HEK293 (cell line): ENCODE results near the gene TLE4.
A peak's percentile ranks its signal among the peaks of the same experiment; 100 is the strongest.

Source experiments
- EGR2 ChIP-seq: fragments of 450-650 bp; formaldehyde crosslinking; IDR thresholded peaks from 2 replicates; pipeline ENCODE4 v1.5.1; 2016; ENCODE audit warnings: low read depth, missing biosample characterization, missing genetic modification characterization
- FEZF1 ChIP-seq: fragments of 450-650 bp; formaldehyde crosslinking; IDR thresholded peaks from 2 replicates; pipeline ENCODE4 v1.5.1; 2016; ENCODE audit warnings: missing biosample characterization, missing genetic modification characterization
- KLF10 ChIP-seq: fragments of 450-650 bp; IDR thresholded peaks from 2 replicates; pipeline ENCODE4 v1.5.1; 2018; ENCODE audit warnings: missing biosample characterization, mild to moderate bottlenecking, missing genetic modification characterization
- KLF8 ChIP-seq: fragments of 450-650 bp; formaldehyde crosslinking; IDR thresholded peaks from 2 replicates; pipeline ENCODE4 v1.5.1; 2016; ENCODE audit warnings: missing biosample characterization, missing genetic modification characterization
- PRDM4 ChIP-seq: fragments of 450-650 bp; formaldehyde crosslinking; IDR thresholded peaks from 2 replicates; pipeline ENCODE4 v1.5.1; 2017; ENCODE audit warnings: missing biosample characterization, missing genetic modification characterization
- PRDM6 ChIP-seq: fragments of 450-650 bp; formaldehyde crosslinking; IDR thresholded peaks from 2 replicates; pipeline ENCODE4 v1.5.1; 2017; ENCODE audit warnings: missing biosample characterization, missing genetic modification characterization
- SETDB1 ChIP-seq: IDR thresholded peaks from one replicate; pipeline ENCODE4 v1.6.1; 2017; ENCODE audit warnings: mild to moderate bottlenecking, low read length, moderate library complexity, mixed read lengths; ENCODE audit not compliant: insufficient read length
- SP7 ChIP-seq: fragments of 450-650 bp; formaldehyde crosslinking; IDR thresholded peaks from 2 replicates; pipeline ENCODE4 v1.5.1; 2016; ENCODE audit warnings: missing biosample characterization, missing genetic modification characterization
- WT1 ChIP-seq: fragments of 450-650 bp; formaldehyde crosslinking; IDR thresholded peaks from 2 replicates; pipeline ENCODE4 v1.5.1; 2016; ENCODE audit warnings: missing biosample characterization, missing genetic modification characterization
- YY2 ChIP-seq: fragments of 450-650 bp; formaldehyde crosslinking; IDR thresholded peaks from 2 replicates; pipeline ENCODE4 v1.5.1; 2016; ENCODE audit warnings: missing biosample characterization, missing genetic modification characterization
- ZBTB20 ChIP-seq: fragments of 450-650 bp; formaldehyde crosslinking; IDR thresholded peaks from 2 replicates; pipeline ENCODE4 v1.5.1; 2016; ENCODE audit warnings: missing biosample characterization, missing genetic modification characterization
- ZFHX2 ChIP-seq: fragments of 450-650 bp; formaldehyde crosslinking; conservative IDR thresholded peaks from 2 replicates; pipeline ENCODE4 v1.5.1; 2016; ENCODE audit warnings: missing biosample characterization, missing genetic modification characterization
- ZFP41 ChIP-seq: fragments of 450-650 bp; formaldehyde crosslinking; IDR thresholded peaks from 2 replicates; pipeline ENCODE4 v1.5.1; 2016; ENCODE audit warnings: missing biosample characterization, missing genetic modification characterization, borderline replicate concordance
- ZNF112 ChIP-seq: fragments of 450-650 bp; formaldehyde crosslinking; IDR thresholded peaks from 2 replicates; pipeline ENCODE4 v1.5.0; 2017; ENCODE audit warnings: missing biosample characterization, missing genetic modification characterization
- ZNF155 ChIP-seq: fragments of 450-650 bp; formaldehyde crosslinking; IDR thresholded peaks from 2 replicates; pipeline ENCODE4 v1.5.1; 2016; ENCODE audit warnings: missing biosample characterization, missing genetic modification characterization
- ZNF184 ChIP-seq: fragments of 450-650 bp; IDR thresholded peaks from 2 replicates; pipeline ENCODE4 v1.5.1; 2018; ENCODE audit warnings: missing biosample characterization, mild to moderate bottlenecking, missing genetic modification characterization
- ZNF202 ChIP-seq: fragments of 450-650 bp; formaldehyde crosslinking; IDR thresholded peaks from 2 replicates; pipeline ENCODE4 v1.5.1; 2016; ENCODE audit warnings: missing biosample characterization, missing genetic modification characterization, borderline replicate concordance
- ZNF211 ChIP-seq: fragments of 450-650 bp; formaldehyde crosslinking; IDR thresholded peaks from 2 replicates; pipeline ENCODE4 v1.5.1; 2016; ENCODE audit warnings: low read depth, missing biosample characterization, missing genetic modification characterization
- ZNF26 ChIP-seq: fragments of 450-650 bp; formaldehyde crosslinking; IDR thresholded peaks from 2 replicates; pipeline ENCODE4 v1.5.1; 2016; ENCODE audit warnings: missing biosample characterization, missing genetic modification characterization
- ZNF394 ChIP-seq: fragments of 450-650 bp; formaldehyde crosslinking; IDR thresholded peaks from 2 replicates; pipeline ENCODE4 v1.5.1; 2016; ENCODE audit warnings: missing biosample characterization, missing genetic modification characterization, mild to moderate bottlenecking, moderate library complexity, borderline replicate concordance
- ZNF544 ChIP-seq: fragments of 450-650 bp; formaldehyde crosslinking; IDR thresholded peaks from 2 replicates; pipeline ENCODE4 v1.5.0; 2017; ENCODE audit warnings: missing biosample characterization, missing genetic modification characterization
- ZNF600 ChIP-seq: fragments of 450-650 bp; formaldehyde crosslinking; IDR thresholded peaks from 2 replicates; pipeline ENCODE4 v1.5.1; 2016; ENCODE audit warnings: missing biosample characterization, missing genetic modification characterization
- ZNF658 ChIP-seq: fragments of 450-650 bp; formaldehyde crosslinking; IDR thresholded peaks from 2 replicates; pipeline ENCODE4; 2016; ENCODE audit warnings: missing biosample characterization, missing genetic modification characterization
- ZNF768 ChIP-seq: fragments of 450-650 bp; formaldehyde crosslinking; IDR thresholded peaks from 2 replicates; pipeline ENCODE4 v1.5.1; 2018; ENCODE audit warnings: missing biosample characterization, mild to moderate bottlenecking, missing genetic modification characterization
- ZNF792 ChIP-seq: fragments of 450-650 bp; formaldehyde crosslinking; IDR thresholded peaks from 2 replicates; pipeline ENCODE4 v1.5.1; 2016; ENCODE audit warnings: missing biosample characterization, missing genetic modification characterization
- ZNF843 ChIP-seq: fragments of 450-650 bp; formaldehyde crosslinking; IDR thresholded peaks from 2 replicates; pipeline ENCODE4 v1.5.1; 2016; ENCODE audit warnings: missing biosample characterization, missing genetic modification characterization
- TF ChIP-seq, protein P1 (sequence below): fragments of 450-650 bp; formaldehyde crosslinking; IDR thresholded peaks from 2 replicates; pipeline ENCODE4 v1.5.1; 2016; ENCODE audit warnings: missing biosample characterization, missing genetic modification characterization, borderline replicate concordance
- TF ChIP-seq, protein P2 (sequence below): IDR thresholded peaks from 2 replicates; pipeline ENCODE4 v1.6.1; 2011; ENCODE audit warnings: mild to moderate bottlenecking, low read depth, low read length, borderline replicate concordance
- TF ChIP-seq, protein P3 (sequence below): fragments of 450-650 bp; formaldehyde crosslinking; IDR thresholded peaks from 2 replicates; pipeline ENCODE4 v1.5.1; 2016; ENCODE audit warnings: missing biosample characterization, missing genetic modification characterization

Gene TLE4

DNA sequence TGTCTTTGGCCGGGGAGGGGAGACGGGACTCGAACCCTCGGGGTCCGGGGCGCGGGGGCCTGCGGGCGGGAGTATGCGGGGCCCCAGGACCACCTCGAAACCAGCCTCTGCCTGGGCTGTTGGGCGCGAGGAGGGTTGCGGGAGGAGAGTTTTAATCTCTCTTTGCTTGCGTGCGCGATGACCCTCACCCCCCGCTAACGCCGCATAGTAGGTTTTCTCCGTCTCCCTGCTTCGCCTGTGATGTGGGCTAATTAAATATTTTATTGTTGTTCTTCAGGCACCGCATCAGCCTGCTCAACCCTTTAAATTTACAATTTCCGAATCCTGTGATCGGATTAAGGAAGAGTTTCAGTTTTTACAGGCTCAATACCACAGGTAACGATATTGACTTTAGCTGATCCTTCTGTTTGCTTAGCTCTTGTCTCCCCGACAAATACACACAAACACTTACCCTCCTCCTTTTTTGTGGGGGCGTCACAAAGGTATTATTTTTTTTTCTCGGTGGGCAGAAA is 1.7 kb downstream of the TLE4 start (continued):
- no peak for TF ChIP-seq ZNF26
- TF ChIP-seq ZNF202 (tag by site-specific recombination): no peak
- TF ChIP-seq PRDM4 (tag by site-specific recombination): no peak; the same call in 1 of the 2 replicates
- TF ChIP-seq FEZF1: peak; percentile 72; the same call in 1 of the 2 replicates
- no peak for TF ChIP-seq ZNF768 (tag by site-specific recombination)
- TF ChIP-seq, protein P1, sequence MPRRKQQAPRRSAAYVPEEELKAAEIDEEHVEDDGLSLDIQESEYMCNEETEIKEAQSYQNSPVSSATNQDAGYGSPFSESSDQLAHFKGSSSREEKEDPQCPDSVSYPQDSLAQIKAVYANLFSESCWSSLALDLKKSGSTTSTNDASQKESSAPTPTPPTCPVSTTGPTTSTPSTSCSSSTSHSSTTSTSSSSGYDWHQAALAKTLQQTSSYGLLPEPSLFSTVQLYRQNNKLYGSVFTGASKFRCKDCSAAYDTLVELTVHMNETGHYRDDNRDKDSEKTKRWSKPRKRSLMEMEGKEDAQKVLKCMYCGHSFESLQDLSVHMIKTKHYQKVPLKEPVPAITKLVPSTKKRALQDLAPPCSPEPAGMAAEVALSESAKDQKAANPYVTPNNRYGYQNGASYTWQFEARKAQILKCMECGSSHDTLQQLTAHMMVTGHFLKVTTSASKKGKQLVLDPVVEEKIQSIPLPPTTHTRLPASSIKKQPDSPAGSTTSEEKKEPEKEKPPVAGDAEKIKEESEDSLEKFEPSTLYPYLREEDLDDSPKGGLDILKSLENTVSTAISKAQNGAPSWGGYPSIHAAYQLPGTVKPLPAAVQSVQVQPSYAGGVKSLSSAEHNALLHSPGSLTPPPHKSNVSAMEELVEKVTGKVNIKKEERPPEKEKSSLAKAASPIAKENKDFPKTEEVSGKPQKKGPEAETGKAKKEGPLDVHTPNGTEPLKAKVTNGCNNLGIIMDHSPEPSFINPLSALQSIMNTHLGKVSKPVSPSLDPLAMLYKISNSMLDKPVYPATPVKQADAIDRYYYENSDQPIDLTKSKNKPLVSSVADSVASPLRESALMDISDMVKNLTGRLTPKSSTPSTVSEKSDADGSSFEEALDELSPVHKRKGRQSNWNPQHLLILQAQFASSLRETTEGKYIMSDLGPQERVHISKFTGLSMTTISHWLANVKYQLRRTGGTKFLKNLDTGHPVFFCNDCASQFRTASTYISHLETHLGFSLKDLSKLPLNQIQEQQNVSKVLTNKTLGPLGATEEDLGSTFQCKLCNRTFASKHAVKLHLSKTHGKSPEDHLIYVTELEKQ: no peak
- TF ChIP-seq KLF8 (tag by site-specific recombination): no peak
- no peak for TF ChIP-seq ZNF658
- TF ChIP-seq ZNF544 (tag by site-specific recombination): no peak
- no peak for TF ChIP-seq KLF10
- TF ChIP-seq, protein P2, sequence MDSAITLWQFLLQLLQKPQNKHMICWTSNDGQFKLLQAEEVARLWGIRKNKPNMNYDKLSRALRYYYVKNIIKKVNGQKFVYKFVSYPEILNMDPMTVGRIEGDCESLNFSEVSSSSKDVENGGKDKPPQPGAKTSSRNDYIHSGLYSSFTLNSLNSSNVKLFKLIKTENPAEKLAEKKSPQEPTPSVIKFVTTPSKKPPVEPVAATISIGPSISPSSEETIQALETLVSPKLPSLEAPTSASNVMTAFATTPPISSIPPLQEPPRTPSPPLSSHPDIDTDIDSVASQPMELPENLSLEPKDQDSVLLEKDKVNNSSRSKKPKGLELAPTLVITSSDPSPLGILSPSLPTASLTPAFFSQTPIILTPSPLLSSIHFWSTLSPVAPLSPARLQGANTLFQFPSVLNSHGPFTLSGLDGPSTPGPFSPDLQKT: no peak
- TF ChIP-seq ZNF600 (tag by site-specific recombination): no peak
- no peak for TF ChIP-seq ZNF184
- peak; percentile 47; the same call in 1 of the 2 replicates for TF ChIP-seq EGR2 (tag by site-specific recombination)
- peak; percentile 66 for TF ChIP-seq WT1 (tag by site-specific recombination)
- no peak for TF ChIP-seq ZNF112 (tag by site-specific recombination)
- TF ChIP-seq PRDM6 (tag by site-specific recombination): peak; percentile 94
- peak; percentile 55 for TF ChIP-seq SP7 (tag by site-specific recombination)
- peak; percentile 51; the same call in 1 of the 2 replicates for TF ChIP-seq ZBTB20 (tag by site-specific recombination)
- no peak for TF ChIP-seq YY2 (tag by site-specific recombination)
- no peak for TF ChIP-seq SETDB1
- no peak for TF ChIP-seq ZNF155 (tag by site-specific recombination)
- TF ChIP-seq ZNF792 (tag by site-specific recombination): no peak
- TF ChIP-seq ZNF843: peak; percentile 72
- no peak for TF ChIP-seq ZNF211 (tag by site-specific recombination)
- peak; percentile 42 for TF ChIP-seq ZFHX2 (tag by site-specific recombination)
- TF ChIP-seq, protein P3, sequence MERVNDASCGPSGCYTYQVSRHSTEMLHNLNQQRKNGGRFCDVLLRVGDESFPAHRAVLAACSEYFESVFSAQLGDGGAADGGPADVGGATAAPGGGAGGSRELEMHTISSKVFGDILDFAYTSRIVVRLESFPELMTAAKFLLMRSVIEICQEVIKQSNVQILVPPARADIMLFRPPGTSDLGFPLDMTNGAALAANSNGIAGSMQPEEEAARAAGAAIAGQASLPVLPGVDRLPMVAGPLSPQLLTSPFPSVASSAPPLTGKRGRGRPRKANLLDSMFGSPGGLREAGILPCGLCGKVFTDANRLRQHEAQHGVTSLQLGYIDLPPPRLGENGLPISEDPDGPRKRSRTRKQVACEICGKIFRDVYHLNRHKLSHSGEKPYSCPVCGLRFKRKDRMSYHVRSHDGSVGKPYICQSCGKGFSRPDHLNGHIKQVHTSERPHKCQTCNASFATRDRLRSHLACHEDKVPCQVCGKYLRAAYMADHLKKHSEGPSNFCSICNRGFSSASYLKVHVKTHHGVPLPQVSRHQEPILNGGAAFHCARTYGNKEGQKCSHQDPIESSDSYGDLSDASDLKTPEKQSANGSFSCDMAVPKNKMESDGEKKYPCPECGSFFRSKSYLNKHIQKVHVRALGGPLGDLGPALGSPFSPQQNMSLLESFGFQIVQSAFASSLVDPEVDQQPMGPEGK (tag by site-specific recombination): peak; percentile 34; the same call in 1 of the 2 replicates
- TF ChIP-seq ZFP41: no peak
- no peak for TF ChIP-seq ZNF394 (tag by site-specific recombination)
